Gastroesophageal sphincter (tissue), 4 donors: ENCODE results near the gene SPATS2L. TPM values are rescaled to one million over a fixed set of nuclear protein-coding genes. Genes with fewer than 3 reads are reported as not detected.

Experiments
- ATAC-seq: fragments of 150-250 bp; one replicate; pipeline ENCODE4 v1.9.1; 2016; ENCODE audit warnings: mild to moderate bottlenecking, moderate library complexity
- H3K27ac ChIP-seq, 4 donors: fragments of 200-600 bp; sonication (generic) in 3 of 4; 1 replicate in 3 of 4; 2 replicates in 1 of 4; pipeline ENCODE4 v1.5.1; 2016 to 2019
- H3K27me3 ChIP-seq: fragments of 200-600 bp; sonication (generic); one replicate; pipeline ENCODE4 v1.5.1; 2019
- H3K36me3 ChIP-seq, 2 donors: fragments of 200-600 bp; sonication (generic); one replicate each; pipeline ENCODE4 v1.5.1; 2019; ENCODE audit warnings: control low read depth in 1 of 2
- H3K4me1 ChIP-seq, 3 donors: fragments of 200-600 bp; sonication (generic); 1 replicate in 2 of 3; 2 replicates in 1 of 3; pipeline ENCODE4 v1.5.1; 2016 to 2019; ENCODE audit warnings: control low read depth in 2 of 3
- H3K4me3 ChIP-seq, 2 donors: fragments of 200-600 bp; sonication (generic); one replicate each; pipeline ENCODE4 v1.5.1; 2019; ENCODE audit warnings: mild to moderate bottlenecking in 1 of 2, moderate library complexity in 1 of 2
- H3K9me3 ChIP-seq, 3 donors: fragments of 200-600 bp; sonication (generic); one replicate each; pipeline ENCODE4 v1.5.1; 2017 to 2019; ENCODE audit warnings: control low read depth in 2 of 3
- EP300 ChIP-seq: sonication (generic); formaldehyde crosslinking; IDR thresholded peaks from one replicate; pipeline ENCODE4 v1.6.1; 2017; ENCODE audit warnings: antibody characterized with exemption, mild to moderate bottlenecking
- POLR2A ChIP-seq, 2 donors: fragments of 450-650 bp; IDR thresholded peaks; one replicate each; pipeline ENCODE4 v1.6.1; 2017; ENCODE audit warnings: antibody characterized with exemption in 2 of 2, mild to moderate bottlenecking in 2 of 2, moderate library complexity in 1 of 2
- POLR2AphosphoS5 ChIP-seq: sonication (generic); formaldehyde crosslinking; IDR thresholded peaks from one replicate; pipeline ENCODE4 v1.6.1; 2017; ENCODE audit warnings: antibody characterized with exemption
- WGBS, 2 donors: methylation state at CpG; one replicate each; pipeline ENCODE4 v1.1.5; 2018; ENCODE audit warnings: low coverage in 1 of 2; 5-methylcytosine and 5-hydroxymethylcytosine counted together
- total RNA-seq, 4 donors: library from RNA; depleted of rRNA; stranded (reverse); fragments of >200 nt; gene quantifications; one replicate each; pipeline ENCODE4 v1.1.0, GENCODE V29; 2016
- TF ChIP-seq, protein P1 (sequence below), 4 experiments: fragments of 200-600 bp in 2 of 4; fragments of 450-650 bp in 2 of 4; sonication (generic) in 1 of 4; IDR thresholded peaks; one replicate each; pipeline ENCODE4 v1.5.1; 2017 to 2019; ENCODE audit warnings: antibody characterized with exemption in 4 of 4, mild to moderate bottlenecking in 2 of 4, moderate library complexity in 2 of 4

SPATS2L gene
- total RNA-seq, 4 donors from 2014 or later, result 50.6 to 120 (median 91.5) TPM

DNA sequence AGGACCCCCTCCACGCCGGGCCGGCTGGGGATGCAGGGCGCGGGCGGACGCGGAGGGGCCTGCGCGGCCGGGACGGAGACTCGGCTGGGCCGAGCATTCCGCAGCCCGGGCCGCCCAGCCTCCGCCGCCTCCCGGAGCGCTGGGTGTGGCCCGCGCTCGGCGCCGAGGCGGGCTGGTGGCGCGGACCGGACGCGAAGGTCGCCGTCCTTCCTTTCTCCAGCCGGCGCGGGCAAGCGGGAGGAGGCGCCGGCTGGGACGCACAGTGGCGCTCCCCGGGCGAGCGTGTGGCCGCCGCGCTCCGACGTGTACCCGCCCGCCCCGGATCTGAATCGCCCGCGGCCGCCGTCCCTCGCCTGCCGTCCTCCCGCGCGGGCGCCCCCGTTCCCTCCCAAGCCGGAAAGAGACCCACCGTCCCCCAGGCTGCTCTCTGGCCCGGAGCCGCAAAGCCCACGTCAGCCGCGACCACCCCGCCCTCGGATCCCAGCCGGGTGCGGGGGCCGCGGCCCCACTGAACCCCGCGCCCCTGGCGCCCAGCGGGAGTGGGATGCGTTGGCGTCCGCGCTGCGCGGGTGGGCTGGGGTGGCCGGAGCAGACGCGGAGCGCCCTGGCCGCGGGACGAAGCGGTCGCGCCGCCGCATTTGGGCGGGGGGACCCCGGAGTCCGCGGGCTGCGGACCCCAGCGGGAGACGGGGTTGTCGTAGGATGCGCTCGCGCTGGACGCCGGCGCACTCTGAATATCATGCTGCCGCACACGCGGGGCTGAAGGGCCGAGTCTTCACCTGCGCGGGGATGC lies 634 bp downstream of the SPATS2L start:
- TF ChIP-seq, protein P1, sequence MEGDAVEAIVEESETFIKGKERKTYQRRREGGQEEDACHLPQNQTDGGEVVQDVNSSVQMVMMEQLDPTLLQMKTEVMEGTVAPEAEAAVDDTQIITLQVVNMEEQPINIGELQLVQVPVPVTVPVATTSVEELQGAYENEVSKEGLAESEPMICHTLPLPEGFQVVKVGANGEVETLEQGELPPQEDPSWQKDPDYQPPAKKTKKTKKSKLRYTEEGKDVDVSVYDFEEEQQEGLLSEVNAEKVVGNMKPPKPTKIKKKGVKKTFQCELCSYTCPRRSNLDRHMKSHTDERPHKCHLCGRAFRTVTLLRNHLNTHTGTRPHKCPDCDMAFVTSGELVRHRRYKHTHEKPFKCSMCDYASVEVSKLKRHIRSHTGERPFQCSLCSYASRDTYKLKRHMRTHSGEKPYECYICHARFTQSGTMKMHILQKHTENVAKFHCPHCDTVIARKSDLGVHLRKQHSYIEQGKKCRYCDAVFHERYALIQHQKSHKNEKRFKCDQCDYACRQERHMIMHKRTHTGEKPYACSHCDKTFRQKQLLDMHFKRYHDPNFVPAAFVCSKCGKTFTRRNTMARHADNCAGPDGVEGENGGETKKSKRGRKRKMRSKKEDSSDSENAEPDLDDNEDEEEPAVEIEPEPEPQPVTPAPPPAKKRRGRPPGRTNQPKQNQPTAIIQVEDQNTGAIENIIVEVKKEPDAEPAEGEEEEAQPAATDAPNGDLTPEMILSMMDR (IDR thresholded peaks at IDR 0.05), result peak in 1 of 4 experiments; percentile 5
- TF ChIP-seq EP300 (no peak), POLR2AphosphoS5 (peak; percentile 10), POLR2A (IDR thresholded peaks at IDR 0.05) (peak in 1 of 2 donors; percentile 17)
- H3K4me1 ChIP-seq, result peaks cover 0 to 40% (median 3%) of the 10 kb centered on the region in 3 donors
- whole genome bisulfite sequencing, 2 donors, result 3% methylated on average over 5 of the region's 120 CpGs; no CpG with 5 or more reads in 1 of the 2 donors

DNA sequence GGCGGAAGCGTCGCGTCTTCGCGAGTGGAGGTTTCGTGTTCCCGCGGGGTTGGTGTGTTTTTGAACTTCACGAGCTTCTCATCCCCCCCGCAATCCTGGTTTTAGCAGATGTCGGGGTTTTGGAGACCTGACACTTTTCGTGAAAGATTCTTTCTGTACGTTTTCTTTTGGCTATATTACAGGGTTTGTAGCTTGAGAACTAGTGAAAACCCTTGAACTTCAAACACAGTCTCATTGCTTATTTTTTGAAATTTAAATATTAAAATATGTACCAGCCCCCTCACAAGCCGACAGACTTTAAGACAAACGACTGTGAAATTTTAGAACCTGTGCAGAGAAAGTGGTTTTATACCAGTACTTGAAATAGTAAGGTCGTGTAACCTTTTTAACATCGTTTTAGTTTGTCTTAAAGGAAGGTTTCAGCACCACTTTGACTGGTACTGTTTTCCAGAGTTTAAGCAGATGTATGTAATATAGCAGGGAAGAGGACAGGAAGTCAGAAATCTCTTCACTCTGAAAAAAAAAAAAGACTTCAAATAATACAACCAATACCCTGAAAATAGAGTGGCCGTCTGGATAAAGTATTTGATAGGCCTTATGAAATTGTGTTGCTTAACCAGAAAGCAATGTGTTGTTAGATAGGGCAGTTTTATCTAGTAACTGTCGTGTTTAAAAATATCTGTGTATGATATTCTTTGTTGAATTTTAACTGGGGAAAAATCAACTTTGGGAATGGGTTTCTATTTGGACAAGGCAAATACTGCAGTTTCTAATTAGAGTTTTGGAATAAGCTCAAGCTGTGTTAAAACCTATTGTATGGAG lies 1.4 kb downstream of the SPATS2L start:
- 2 to 5% methylated on average over 6 to 20 of the region's 20 CpGs for WGBS, 2 donors
- ATAC-seq, result no peak
- peak overlapping the region; percentile 86 for H3K4me3 ChIP-seq

More for the DNA sequence above, 634 bp downstream of the SPATS2L start:
- no peaks in the 10 kb centered on the region for H3K9me3 ChIP-seq
- H3K27me3 ChIP-seq, result no peaks in the 10 kb centered on the region
- peak overlapping the region; percentile 86 for H3K4me3 ChIP-seq
- H3K27ac ChIP-seq, result peak overlapping the region; percentile 77 to 95 (median 93)
- no peaks in the 10 kb centered on the region for H3K36me3 ChIP-seq
- peak; percentile 71 for ATAC-seq

DNA sequence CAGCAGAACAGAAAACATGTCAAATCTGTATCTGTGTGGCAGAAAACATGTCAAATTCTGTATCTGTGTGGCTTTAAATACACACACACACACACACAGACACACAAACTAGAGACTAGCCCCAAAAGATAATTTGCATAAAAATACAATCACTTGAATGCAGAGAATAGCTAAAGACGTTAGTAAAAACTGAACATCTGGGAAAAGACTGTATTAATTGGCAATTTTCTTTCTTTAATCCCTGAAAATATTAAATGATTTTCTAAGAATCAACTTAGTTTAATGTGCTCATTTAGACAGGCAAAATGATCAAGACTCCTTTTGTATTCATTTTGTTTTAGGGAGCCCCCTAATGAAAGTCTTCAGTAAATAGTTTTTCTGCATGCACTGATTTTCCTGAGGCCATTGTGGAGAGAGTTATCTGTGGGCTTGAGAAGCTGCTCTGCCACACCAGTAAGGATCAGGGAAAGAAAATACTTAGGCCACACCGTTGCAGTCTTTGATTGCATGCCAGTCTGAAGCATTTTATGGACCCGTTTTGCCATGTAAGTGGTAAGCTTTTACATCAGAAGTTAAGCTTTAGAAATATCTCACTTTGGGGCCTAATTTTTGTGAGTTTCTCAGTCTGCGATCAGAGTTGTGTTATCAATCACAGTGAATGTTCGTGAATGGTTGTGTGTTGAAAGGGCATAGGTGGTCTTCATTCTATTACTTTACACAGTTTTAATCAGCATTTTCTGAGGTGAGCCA lies 2.2 kb downstream of the SPATS2L start:
- WGBS, 2 donors, result 31 to 41% methylated on average over 3 to 5 of the region's 5 CpGs

More for the DNA sequence above, 1.4 kb downstream of the SPATS2L start:
- Histone ChIP-seq H3K4me1 (peaks cover 0 to 46% (median 3%) of the 10 kb centered on the region in 3 donors), H3K27ac (peak overlapping the region; percentile 77 to 95 (median 93)), H3K36me3 (no peaks in the 10 kb centered on the region), H3K27me3 (no peaks in the 10 kb centered on the region), H3K9me3 (no peaks in the 10 kb centered on the region)
- TF ChIP-seq POLR2A (IDR thresholded peaks at IDR 0.05), result no peak
- TF ChIP-seq, protein P1 (IDR thresholded peaks at IDR 0.05), result no peak
- no peak for TF ChIP-seq EP300
- TF ChIP-seq POLR2AphosphoS5, result no peak

DNA sequence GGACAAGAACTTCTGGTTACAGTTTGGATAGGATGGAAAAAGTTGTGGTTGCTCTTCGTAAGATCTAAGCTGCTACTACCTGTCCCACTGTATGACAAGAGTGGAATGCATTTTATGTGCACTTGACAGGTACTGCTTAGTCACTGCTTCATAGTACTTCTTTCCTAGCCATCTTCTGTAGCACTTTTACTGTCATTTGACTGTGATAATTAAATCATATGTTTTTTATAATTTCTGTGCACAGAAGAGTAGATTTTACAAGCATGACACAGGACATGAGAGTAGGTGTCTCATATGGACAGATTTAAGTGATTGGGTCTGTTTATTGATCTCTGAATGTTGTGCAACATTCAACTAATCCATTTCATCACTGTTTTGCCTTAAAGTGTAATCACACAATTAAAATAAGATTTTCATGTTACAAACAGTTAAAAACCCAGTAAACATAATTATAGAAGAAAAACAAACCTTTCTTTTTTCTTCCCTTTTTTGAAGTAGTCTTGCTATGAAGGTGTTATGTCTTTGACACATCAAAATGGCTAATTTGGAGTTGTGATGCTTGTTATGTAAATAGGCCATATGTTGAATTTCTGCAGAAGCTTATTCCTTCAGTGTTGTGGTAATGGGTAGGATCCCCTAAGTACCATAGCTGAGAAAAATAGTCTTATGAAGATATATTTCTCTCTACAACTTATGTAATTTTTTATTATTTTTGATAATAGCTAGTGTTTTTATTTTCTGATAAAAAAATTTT lies 3.0 kb downstream of the SPATS2L start:
- TF ChIP-seq POLR2A (IDR thresholded peaks at IDR 0.05) (no peak), POLR2AphosphoS5 (no peak), EP300 (no peak)
- TF ChIP-seq, protein P1 (IDR thresholded peaks at IDR 0.05), result no peak
- Histone ChIP-seq H3K27ac (no peak overlapping the region), H3K27me3 (no peaks in the 10 kb centered on the region), H3K36me3 (no peaks in the 10 kb centered on the region), H3K4me1 (peaks cover 0 to 53% (median 3%) of the 10 kb centered on the region in 3 donors), H3K4me3 (no peak overlapping the region), H3K9me3 (no peaks in the 10 kb centered on the region)
- WGBS, 2 donors, result 100% methylated on average over 1 of the region's 1 CpG
- ATAC-seq, result no peak

More for the DNA sequence above, 2.2 kb downstream of the SPATS2L start:
- Histone ChIP-seq H3K4me1 (peaks cover 0 to 50% (median 3%) of the 10 kb centered on the region in 3 donors), H3K9me3 (no peaks in the 10 kb centered on the region), H3K27ac (peak overlapping the region in 3 of 4 donors; percentile 3 to 95 (median 91)), H3K27me3 (no peaks in the 10 kb centered on the region), H3K4me3 (peak overlapping the region in 1 of 2 donors; percentile 86), H3K36me3 (no peaks in the 10 kb centered on the region)
- TF ChIP-seq, protein P1 (IDR thresholded peaks at IDR 0.05), result no peak
- TF ChIP-seq POLR2A (IDR thresholded peaks at IDR 0.05), result no peak
- no peak for TF ChIP-seq EP300
- TF ChIP-seq POLR2AphosphoS5, result no peak
- ATAC-seq, result no peak
